GM13976 (cell line): Measurements from ENCODE around the gene CFB.
"Not testable (repeated sequence)": the region's sequence is repeated elsewhere in the genome, so short reads cannot be mapped to it uniquely, and the experiment has no call there.

Source experiments
- DNase-seq: peaks from one replicate; pipeline ENCODE4 v3.0.0; 2012; ENCODE audit warnings: low spot score
- in situ Hi-C: fragments of 300-500 bp; cut with MboI; formaldehyde crosslinking; loops from one replicate; pipeline ENCODE4 v1.12.0; 2022; ENCODE audit warnings: low sequenced_read_pairs, mixed read lengths, inconsistent platforms; ENCODE audit not compliant: unreplicated experiment
- TF ChIP-seq, protein P1 (sequence below): IDR thresholded peaks from 2 replicates; pipeline ENCODE4 v1.5.1; 2012; ENCODE audit warnings: borderline replicate concordance, mild to moderate bottlenecking; ENCODE audit not compliant: insufficient read depth; ENCODE audit errors: extremely low read depth, missing control alignments, control extremely low read depth

CFB gene

GRCh38 chr6:31927863-31928671 is 17.8 kb upstream of the CFB start:
- in situ Hi-C loops = no loop called here
- TF ChIP-seq, protein P1, sequence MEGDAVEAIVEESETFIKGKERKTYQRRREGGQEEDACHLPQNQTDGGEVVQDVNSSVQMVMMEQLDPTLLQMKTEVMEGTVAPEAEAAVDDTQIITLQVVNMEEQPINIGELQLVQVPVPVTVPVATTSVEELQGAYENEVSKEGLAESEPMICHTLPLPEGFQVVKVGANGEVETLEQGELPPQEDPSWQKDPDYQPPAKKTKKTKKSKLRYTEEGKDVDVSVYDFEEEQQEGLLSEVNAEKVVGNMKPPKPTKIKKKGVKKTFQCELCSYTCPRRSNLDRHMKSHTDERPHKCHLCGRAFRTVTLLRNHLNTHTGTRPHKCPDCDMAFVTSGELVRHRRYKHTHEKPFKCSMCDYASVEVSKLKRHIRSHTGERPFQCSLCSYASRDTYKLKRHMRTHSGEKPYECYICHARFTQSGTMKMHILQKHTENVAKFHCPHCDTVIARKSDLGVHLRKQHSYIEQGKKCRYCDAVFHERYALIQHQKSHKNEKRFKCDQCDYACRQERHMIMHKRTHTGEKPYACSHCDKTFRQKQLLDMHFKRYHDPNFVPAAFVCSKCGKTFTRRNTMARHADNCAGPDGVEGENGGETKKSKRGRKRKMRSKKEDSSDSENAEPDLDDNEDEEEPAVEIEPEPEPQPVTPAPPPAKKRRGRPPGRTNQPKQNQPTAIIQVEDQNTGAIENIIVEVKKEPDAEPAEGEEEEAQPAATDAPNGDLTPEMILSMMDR = no peak
- DNase-seq = no peak

- DNase-seq = no peak
- in situ Hi-C loops = no loop called here
- TF ChIP-seq, protein P1 = no peak
Measured at GRCh38 chr6:31928672-31928939, 17.3 kb upstream of the CFB start.

DNA sequence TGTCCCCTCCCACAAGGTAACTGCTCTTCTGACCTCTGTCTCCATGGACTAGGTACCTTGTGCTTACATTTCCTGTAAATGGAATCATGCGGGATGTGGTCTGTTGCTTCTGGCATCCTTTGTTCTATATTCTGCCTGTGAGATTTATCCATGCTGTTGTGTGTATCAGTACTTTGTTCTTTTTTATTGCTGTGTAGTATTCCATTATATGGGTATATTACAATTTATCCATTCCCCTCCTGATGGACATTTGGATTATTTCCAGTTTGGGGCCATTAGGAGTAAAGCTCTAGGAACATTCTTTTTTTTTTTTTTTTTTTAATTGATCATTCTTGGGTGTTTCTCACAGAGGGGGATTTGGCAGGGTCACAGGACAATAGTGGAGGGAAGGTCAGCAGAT is 14.9 kb upstream of the CFB start:
- in situ Hi-C loops = no loop called here
- no peak for DNase-seq
- TF ChIP-seq, protein P1 = no peak

- DNase-seq, in situ Hi-C loops: not testable (repeated sequence)
Measured at GRCh38 chr6:31932137-31932536, 13.8 kb upstream of the CFB start.

GRCh38 chr6:31933537-31933936 is 12.4 kb upstream of the CFB start:
- in situ Hi-C loops = no loop called here
- TF ChIP-seq, protein P1 = no peak
- DNase-seq = no peak

GRCh38 chr6:31935021-31935420 is 10.9 kb upstream of the CFB start:
- TF ChIP-seq, protein P1 = no peak
- no peak for DNase-seq
- in situ Hi-C loops = no loop called here

DNA sequence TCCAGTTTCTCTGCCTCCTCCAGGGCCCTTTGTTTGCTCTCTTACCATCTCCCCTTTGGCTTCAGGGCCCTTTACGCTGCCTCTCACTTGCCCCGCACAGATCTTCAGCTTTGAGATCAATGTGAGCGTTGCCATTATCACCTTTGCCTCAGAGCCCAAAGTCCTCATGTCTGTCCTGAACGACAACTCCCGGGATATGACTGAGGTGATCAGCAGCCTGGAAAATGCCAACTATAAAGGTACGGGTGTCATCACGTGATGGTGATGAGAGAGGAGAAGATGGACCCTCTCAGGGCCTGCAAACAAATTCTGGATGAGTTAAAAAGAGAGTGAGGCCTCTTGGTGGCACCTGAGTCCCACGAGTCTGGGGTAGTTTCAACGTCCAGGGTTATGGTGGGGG is 10.1 kb upstream of the CFB start:
- TF ChIP-seq, protein P1 = no peak
- in situ Hi-C loops = no loop called here
- no peak for DNase-seq
